Nephron (organoid): ENCODE measurements around the gene NCOR2.
A peak's percentile ranks its signal among the peaks of the same experiment; 100 is the strongest.

Experiments used
- H3K27ac Mint-ChIP-seq, 3 experiments: 2 replicates each; pipeline ENCODE4 v1.8.0; 2020; ENCODE audit warnings: mixed read lengths in 3 of 3, mild to moderate bottlenecking in 2 of 3, moderate library complexity in 1 of 3
- H3K27me3 Mint-ChIP-seq: 2 replicates; pipeline ENCODE4 v1.8.0; 2021; ENCODE audit warnings: low read depth, mild to moderate bottlenecking, moderate library complexity, mixed read lengths
- H3K36me3 Mint-ChIP-seq: 2 replicates; pipeline ENCODE4 v1.8.0; 2020; ENCODE audit warnings: low read depth, mixed read lengths
- H3K4me1 Mint-ChIP-seq: 2 replicates; pipeline ENCODE4 v1.8.0; 2020; ENCODE audit warnings: mixed read lengths
- H3K4me3 Mint-ChIP-seq, 3 experiments: 2 replicates each; pipeline ENCODE4 v1.8.0; 2020; ENCODE audit warnings: mild to moderate bottlenecking in 3 of 3, mixed read lengths in 3 of 3, moderate library complexity in 2 of 3
- H3K9me3 Mint-ChIP-seq: 2 replicates; pipeline ENCODE4 v1.8.0; 2020; ENCODE audit warnings: mixed read lengths
- CTCF ChIP-seq, 3 experiments: fragments of 200-600 bp; sonication (generic); IDR thresholded peaks; one replicate each; pipeline ENCODE4 v1.5.0; 2021; ENCODE audit warnings: antibody characterized with exemption in 3 of 3; ENCODE audit not compliant: unreplicated experiment in 3 of 3

The NCOR2 gene

GRCh38 chr12:124543590-124544310 is 23.7 kb downstream of the NCOR2 start:
- Mint-ChIP-seq H3K4me1 (peaks cover 54% of the 10 kb centered on the region), H3K27ac (peak overlapping the region; percentile 68 to 94 (median 92)), H3K9me3 (no peaks in the 10 kb centered on the region)

GRCh38 chr12:124543052-124543589 is 24.3 kb downstream of the NCOR2 start:
- TF ChIP-seq CTCF (IDR thresholded peaks at IDR 0.05; ENCODE audit: unreplicated experiment in 3 of 3), result no peak
- H3K27ac Mint-ChIP-seq, result peak overlapping the region; percentile 68 to 94 (median 92)
- peak overlapping the region; percentile 29 to 55 (median 46) for H3K4me3 Mint-ChIP-seq
- no peaks in the 10 kb centered on the region for H3K36me3 Mint-ChIP-seq
- H3K9me3 Mint-ChIP-seq, result no peaks in the 10 kb centered on the region
- H3K27me3 Mint-ChIP-seq, result no peaks in the 10 kb centered on the region
- peaks cover 56% of the 10 kb centered on the region for H3K4me1 Mint-ChIP-seq

More at GRCh38 chr12:124543590-124544310, 23.7 kb downstream of the NCOR2 start:
- no peak for TF ChIP-seq CTCF (IDR thresholded peaks at IDR 0.05; ENCODE audit: unreplicated experiment in 3 of 3)
- Mint-ChIP-seq H3K27me3 (no peaks in the 10 kb centered on the region), H3K36me3 (no peaks in the 10 kb centered on the region), H3K4me3 (peak overlapping the region; percentile 48 to 65 (median 56))

- H3K9me3 Mint-ChIP-seq, result no peaks in the 10 kb centered on the region
- peak overlapping the region; percentile 68 to 92 (median 92) for H3K27ac Mint-ChIP-seq
- peaks cover 53% of the 10 kb centered on the region for H3K4me1 Mint-ChIP-seq
- no peak for TF ChIP-seq CTCF (IDR thresholded peaks at IDR 0.05; ENCODE audit: unreplicated experiment in 3 of 3)
- no peaks in the 10 kb centered on the region for H3K36me3 Mint-ChIP-seq
- peak overlapping the region in 1 of 3 experiments; percentile 8 for H3K4me3 Mint-ChIP-seq
- no peaks in the 10 kb centered on the region for H3K27me3 Mint-ChIP-seq
These were observed 25.1 kb downstream of the NCOR2 start for GRCh38 chr12:124542021-124542949.

- Mint-ChIP-seq H3K4me3 (no peak overlapping the region), H3K27ac (no peak overlapping the region), H3K27me3 (no peaks in the 10 kb centered on the region), H3K36me3 (peaks cover 5% of the 10 kb centered on the region), H3K9me3 (no peaks in the 10 kb centered on the region), H3K4me1 (peaks cover 53% of the 10 kb centered on the region)
- no peak for TF ChIP-seq CTCF (IDR thresholded peaks at IDR 0.05; ENCODE audit: unreplicated experiment in 3 of 3)
These were observed 26.1 kb downstream of the NCOR2 start for GRCh38 chr12:124541322-124541721.

GRCh38 chr12:124539084-124540041 is 28.0 kb downstream of the NCOR2 start:
- H3K36me3 Mint-ChIP-seq, result peaks cover 7% of the 10 kb centered on the region
- TF ChIP-seq CTCF (IDR thresholded peaks at IDR 0.05; ENCODE audit: unreplicated experiment in 3 of 3), result no peak
- no peaks in the 10 kb centered on the region for H3K27me3 Mint-ChIP-seq
- H3K4me1 Mint-ChIP-seq, result peaks cover 60% of the 10 kb centered on the region
- no peaks in the 10 kb centered on the region for H3K9me3 Mint-ChIP-seq
- H3K4me3 Mint-ChIP-seq, result no peak overlapping the region
- peak overlapping the region; percentile 74 to 80 (median 79) for H3K27ac Mint-ChIP-seq
